ENCODE measurements around the gene BARHL1.

BARHL1 gene

DNA sequence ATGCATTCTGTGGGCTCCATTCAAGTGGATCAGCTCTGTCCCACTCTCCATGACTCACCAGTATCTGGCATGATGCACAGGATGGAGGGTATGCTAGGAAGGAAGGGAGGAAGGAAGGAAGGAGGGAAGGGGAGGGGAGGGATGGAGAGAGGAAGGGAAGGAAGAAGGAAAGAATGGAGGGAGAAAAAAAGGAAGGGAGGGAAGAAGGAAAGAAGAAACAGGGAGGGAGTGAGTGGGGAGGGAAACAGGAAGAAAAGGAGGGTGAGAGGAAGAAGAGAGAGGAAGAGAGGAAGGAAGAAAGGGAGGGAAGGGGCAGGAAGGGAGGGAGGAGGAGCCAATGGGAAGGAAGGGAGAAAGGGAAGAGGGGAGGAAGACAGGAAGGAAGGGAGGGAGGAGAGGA is 5.3 kb upstream of the BARHL1 start:
- Histone ChIP-seq H3K4me1 (ENCODE audit: control insufficient read depth, insufficient read depth, low read length, unreplicated experiment) (no peaks in the 10 kb centered on the region), H2AFZ (ENCODE audit: low read length, unreplicated experiment) (no peak overlapping the region), H3K27ac (ENCODE audit: low read depth, low read length) (no peak overlapping the region), H3K27me3 (ENCODE audit: insufficient read depth, low read length) (peaks cover 77% of the 10 kb centered on the region), H3K36me3 (ENCODE audit: insufficient read depth, low read length) (no peaks in the 10 kb centered on the region), H3K79me2 (ENCODE audit: control insufficient read depth, insufficient read depth, low read length, unreplicated experiment) (no peaks in the 10 kb centered on the region), H3K4me3 (ENCODE audit: low read depth, low read length) (no peak overlapping the region)

DNA sequence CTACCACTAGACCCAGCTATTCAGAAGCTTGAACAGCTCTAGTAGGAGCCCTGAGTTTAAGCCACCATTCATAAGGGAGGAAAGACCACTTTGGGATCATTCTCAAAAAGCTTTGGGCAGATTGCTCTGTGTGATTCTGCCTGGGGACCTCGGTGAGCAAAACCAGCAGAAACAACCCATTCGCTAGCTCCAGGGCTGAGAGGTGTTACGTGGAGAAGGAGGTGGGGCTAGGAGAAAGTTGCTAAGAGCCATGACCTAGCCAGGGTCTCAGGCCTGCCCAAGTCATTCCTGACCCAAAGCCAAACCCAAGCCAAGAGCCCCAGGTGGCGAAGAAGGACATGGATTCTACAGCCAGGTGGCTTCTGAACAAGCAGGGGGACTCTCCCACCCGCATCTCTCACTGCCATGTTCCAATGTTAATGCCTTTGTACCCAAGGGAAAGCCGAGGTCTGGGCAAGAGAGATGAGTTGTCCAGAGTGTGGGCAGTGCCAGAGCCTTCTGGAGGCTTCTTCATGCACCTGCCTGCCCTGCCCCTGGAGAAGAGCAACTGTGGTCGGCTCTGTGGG is 4.0 kb upstream of the BARHL1 start:
- no peaks in the 10 kb centered on the region for H3K79me2 ChIP-seq (ENCODE audit: control insufficient read depth, insufficient read depth, low read length, unreplicated experiment)
- H3K27ac ChIP-seq (ENCODE audit: low read depth, low read length): no peak overlapping the region
- H3K4me1 ChIP-seq (ENCODE audit: control insufficient read depth, insufficient read depth, low read length, unreplicated experiment): no peaks in the 10 kb centered on the region
- H3K27me3 ChIP-seq (ENCODE audit: insufficient read depth, low read length): peaks cover 84% of the 10 kb centered on the region
- H3K4me3 ChIP-seq (ENCODE audit: low read depth, low read length): no peak overlapping the region
- no peak overlapping the region for H2AFZ ChIP-seq (ENCODE audit: low read length, unreplicated experiment)
- H3K36me3 ChIP-seq (ENCODE audit: insufficient read depth, low read length): no peaks in the 10 kb centered on the region

DNA sequence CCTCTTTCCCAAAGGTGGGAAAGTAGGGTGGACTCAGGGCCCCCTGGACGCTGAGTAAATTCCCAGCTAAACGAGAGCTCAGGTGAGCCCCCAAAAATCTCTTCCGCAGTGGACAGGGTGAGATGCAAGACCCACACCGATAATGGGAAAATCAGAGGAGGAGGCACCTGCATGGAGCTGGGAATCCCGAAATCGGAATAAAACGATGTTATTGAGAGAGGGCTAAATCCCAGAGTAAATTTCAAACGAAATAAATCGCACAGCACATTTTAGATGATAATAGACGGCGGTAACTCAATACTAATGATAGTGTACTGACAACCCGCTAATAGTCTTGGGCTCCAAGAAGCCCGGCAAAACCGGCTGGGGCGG is 3.0 kb upstream of the BARHL1 start:
- Histone ChIP-seq H3K36me3 (ENCODE audit: insufficient read depth, low read length) (no peaks in the 10 kb centered on the region), H2AFZ (ENCODE audit: low read length, unreplicated experiment) (no peak overlapping the region), H3K27ac (ENCODE audit: low read depth, low read length) (no peak overlapping the region), H3K27me3 (ENCODE audit: insufficient read depth, low read length) (peaks cover 93% of the 10 kb centered on the region), H3K4me1 (ENCODE audit: control insufficient read depth, insufficient read depth, low read length, unreplicated experiment) (no peaks in the 10 kb centered on the region), H3K79me2 (ENCODE audit: control insufficient read depth, insufficient read depth, low read length, unreplicated experiment) (no peaks in the 10 kb centered on the region), H3K4me3 (ENCODE audit: low read depth, low read length) (no peak overlapping the region)

DNA sequence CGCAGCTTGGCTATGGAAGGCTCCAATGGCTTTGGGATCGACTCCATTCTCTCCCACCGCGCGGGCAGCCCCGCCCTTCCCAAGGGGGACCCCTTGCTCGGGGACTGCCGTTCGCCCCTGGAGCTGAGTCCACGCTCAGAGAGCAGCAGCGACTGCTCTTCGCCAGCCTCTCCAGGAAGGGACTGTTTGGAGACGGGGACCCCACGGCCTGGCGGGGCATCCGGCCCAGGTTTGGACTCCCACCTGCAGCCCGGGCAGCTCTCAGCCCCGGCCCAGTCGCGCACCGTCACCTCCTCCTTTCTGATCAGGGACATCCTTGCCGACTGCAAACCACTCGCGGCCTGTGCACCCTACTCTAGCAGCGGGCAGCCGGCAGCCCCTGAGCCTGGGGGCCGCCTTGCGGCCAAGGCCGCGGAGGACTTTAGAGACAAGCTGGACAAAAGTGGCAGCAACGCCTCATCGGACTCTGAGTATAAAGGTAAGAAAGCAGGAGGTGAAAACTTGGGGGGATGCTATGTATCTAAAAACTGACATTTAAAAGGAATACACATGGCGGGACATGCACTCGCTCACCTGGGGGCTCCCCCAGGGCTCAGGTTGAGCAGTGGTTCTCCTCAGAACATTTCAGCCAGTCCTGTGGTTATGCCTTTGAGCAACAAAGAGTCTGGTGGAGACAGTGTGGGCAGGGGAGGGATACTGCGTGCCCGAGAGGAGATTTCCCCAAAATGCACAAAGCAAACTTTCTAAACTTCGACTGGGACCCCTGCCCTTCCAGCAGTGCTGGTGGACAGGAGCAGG is 579 bp downstream of the BARHL1 start:
- H3K4me1 ChIP-seq (ENCODE audit: control insufficient read depth, insufficient read depth, low read length, unreplicated experiment): peaks cover 11% of the 10 kb centered on the region
- no peaks in the 10 kb centered on the region for H3K79me2 ChIP-seq (ENCODE audit: control insufficient read depth, insufficient read depth, low read length, unreplicated experiment)
- H3K27me3 ChIP-seq (ENCODE audit: insufficient read depth, low read length): peaks cover 100% of the 10 kb centered on the region

DNA sequence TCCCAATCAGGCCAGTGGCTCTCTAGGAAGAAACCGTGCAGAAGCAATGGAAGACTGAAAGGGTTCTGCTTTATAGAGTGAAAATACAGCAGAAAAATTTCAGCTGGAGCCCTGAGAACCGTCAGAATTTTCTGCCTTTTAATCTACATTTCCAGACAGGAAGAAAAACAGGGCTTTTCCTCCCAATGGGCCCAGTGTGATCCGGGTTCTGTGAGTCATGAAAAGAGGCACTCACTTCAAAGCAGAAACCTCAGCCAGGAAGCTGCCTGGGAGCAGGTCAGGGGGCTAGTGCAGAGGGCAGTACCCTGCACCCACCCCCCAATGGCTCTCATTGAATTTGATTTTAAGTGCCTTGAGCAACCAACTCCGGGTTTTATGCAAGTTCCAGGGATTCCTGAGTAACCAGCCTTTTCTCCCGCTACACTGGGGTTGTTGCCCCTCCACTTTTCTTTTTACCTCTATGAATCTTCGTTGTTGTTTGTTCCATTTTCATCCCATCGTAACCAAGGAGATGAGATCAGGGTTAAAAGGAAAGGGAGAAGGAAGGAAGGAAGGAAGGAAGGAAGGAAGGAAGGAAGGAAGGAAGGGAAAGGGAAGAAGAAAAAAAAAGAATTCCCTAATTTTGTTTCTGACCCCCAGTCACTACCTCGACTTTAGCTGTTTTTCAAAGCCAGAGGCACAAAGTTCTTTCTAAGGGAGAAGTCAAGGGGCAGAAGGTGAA is 1.3 kb downstream of the BARHL1 start:
- no peak overlapping the region for H3K4me3 ChIP-seq (ENCODE audit: low read depth, low read length)
- H3K36me3 ChIP-seq (ENCODE audit: insufficient read depth, low read length): no peaks in the 10 kb centered on the region
- peaks cover 100% of the 10 kb centered on the region for H3K27me3 ChIP-seq (ENCODE audit: insufficient read depth, low read length)
- no peak overlapping the region for H3K27ac ChIP-seq (ENCODE audit: low read depth, low read length)
- no peaks in the 10 kb centered on the region for H3K79me2 ChIP-seq (ENCODE audit: control insufficient read depth, insufficient read depth, low read length, unreplicated experiment)
- no peak overlapping the region for H2AFZ ChIP-seq (ENCODE audit: low read length, unreplicated experiment)
- H3K4me1 ChIP-seq (ENCODE audit: control insufficient read depth, insufficient read depth, low read length, unreplicated experiment): peaks cover 11% of the 10 kb centered on the region

More for the DNA sequence above, 579 bp downstream of the BARHL1 start:
- no peak overlapping the region for H3K4me3 ChIP-seq (ENCODE audit: low read depth, low read length)
- no peak overlapping the region for H2AFZ ChIP-seq (ENCODE audit: low read length, unreplicated experiment)
- H3K27ac ChIP-seq (ENCODE audit: low read depth, low read length): no peak overlapping the region
- no peaks in the 10 kb centered on the region for H3K36me3 ChIP-seq (ENCODE audit: insufficient read depth, low read length)

DNA sequence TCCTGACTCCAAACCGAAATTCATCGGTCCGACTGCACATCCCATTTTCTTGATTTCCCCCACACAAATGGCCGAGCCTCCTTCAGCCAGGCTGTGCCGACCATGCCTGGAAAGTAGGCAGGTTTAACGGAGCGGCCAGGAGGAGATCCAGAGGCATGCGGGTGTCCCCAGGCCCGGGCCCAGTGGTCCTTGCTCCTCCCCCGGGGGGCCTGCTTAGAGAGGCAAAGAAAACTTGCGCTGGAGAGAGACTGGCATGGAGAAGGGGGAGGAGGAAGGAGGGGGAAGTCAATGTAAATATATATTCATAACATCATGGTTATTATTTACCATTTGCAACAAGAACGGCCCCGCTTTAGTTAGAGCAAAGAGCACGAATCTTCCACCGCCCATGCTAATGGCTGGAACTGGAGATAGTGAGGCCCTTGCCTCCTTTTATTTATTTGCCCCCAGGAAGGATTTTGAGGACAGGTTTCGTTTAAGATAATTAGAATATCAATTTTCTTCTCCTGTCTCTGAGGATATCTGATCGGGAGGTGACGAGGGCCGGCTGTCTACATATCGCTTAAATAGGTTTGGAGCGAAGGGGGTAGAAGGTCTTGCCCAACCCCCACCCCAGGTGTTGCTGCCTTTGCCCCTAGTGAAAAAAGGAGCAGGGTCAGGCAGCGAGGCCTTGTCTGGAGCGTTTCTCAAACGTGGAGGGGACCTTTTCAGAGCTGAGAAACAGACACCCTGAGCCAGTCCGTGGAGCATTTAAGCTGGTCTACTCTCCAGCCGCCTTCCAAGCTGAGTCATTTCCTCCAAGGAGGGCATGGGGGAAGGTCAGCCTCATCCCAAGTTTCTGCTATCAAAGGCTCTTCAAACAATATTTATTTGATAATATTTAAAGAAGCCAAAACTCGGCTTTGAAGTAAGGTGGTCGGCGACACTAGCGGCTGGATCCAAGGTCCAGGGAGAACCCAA is 2.5 kb downstream of the BARHL1 start:
- H3K27ac ChIP-seq (ENCODE audit: low read depth, low read length): no peak overlapping the region
- H2AFZ ChIP-seq (ENCODE audit: low read length, unreplicated experiment): no peak overlapping the region
- no peaks in the 10 kb centered on the region for H3K36me3 ChIP-seq (ENCODE audit: insufficient read depth, low read length)
- H3K79me2 ChIP-seq (ENCODE audit: control insufficient read depth, insufficient read depth, low read length, unreplicated experiment): no peaks in the 10 kb centered on the region
- no peak overlapping the region for H3K4me3 ChIP-seq (ENCODE audit: low read depth, low read length)
- peaks cover 100% of the 10 kb centered on the region for H3K27me3 ChIP-seq (ENCODE audit: insufficient read depth, low read length)
- H3K4me1 ChIP-seq (ENCODE audit: control insufficient read depth, insufficient read depth, low read length, unreplicated experiment): peaks cover 11% of the 10 kb centered on the region

DNA sequence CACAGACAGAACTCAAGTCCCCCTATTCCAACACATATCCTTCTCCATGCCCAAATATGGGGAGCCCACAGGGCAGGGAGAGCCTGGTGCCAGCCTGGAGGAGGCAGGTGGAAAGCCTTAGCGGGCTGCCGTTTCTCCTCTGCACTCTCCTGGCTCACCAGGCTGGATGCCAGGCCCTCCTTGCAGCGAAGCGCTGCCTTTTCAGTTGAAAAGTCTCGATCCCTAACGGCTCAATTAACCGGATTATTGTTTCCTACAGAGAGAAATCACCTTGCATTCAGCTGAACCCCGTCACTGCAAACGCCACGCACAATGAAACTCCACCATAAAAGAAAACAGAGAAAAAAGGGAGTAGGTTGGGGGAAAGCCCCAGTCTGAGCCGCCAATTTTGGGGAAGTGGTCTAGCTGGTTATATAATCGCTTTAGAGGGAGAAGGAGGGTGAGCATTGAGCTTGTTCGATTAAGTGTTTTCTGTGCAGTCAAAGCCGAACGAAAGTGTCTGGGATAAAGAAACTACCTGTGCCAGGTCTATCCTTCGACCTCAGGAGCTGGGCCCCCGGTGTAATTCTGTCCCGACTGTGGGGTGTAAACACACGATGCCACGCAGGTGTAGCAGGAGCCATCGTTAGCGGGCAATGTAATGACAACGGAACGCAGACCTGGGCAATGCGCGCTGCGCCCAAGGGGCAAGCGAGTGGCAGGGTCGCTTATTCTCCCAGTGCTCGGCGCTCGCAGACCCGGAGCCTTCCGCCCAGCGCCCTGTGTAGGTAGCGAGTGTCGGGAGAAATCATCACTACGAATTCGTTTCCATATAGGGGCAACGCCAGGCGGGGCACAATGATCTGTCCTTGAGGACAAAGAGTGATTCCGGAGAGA is 3.8 kb downstream of the BARHL1 start:
- Histone ChIP-seq H3K27ac (ENCODE audit: low read depth, low read length) (no peak overlapping the region), H3K4me1 (ENCODE audit: control insufficient read depth, insufficient read depth, low read length, unreplicated experiment) (peaks cover 11% of the 10 kb centered on the region), H3K27me3 (ENCODE audit: insufficient read depth, low read length) (peaks cover 100% of the 10 kb centered on the region), H3K4me3 (ENCODE audit: low read depth, low read length) (no peak overlapping the region), H3K79me2 (ENCODE audit: control insufficient read depth, insufficient read depth, low read length, unreplicated experiment) (no peaks in the 10 kb centered on the region), H3K36me3 (ENCODE audit: insufficient read depth, low read length) (no peaks in the 10 kb centered on the region), H2AFZ (ENCODE audit: low read length, unreplicated experiment) (no peak overlapping the region)

DNA sequence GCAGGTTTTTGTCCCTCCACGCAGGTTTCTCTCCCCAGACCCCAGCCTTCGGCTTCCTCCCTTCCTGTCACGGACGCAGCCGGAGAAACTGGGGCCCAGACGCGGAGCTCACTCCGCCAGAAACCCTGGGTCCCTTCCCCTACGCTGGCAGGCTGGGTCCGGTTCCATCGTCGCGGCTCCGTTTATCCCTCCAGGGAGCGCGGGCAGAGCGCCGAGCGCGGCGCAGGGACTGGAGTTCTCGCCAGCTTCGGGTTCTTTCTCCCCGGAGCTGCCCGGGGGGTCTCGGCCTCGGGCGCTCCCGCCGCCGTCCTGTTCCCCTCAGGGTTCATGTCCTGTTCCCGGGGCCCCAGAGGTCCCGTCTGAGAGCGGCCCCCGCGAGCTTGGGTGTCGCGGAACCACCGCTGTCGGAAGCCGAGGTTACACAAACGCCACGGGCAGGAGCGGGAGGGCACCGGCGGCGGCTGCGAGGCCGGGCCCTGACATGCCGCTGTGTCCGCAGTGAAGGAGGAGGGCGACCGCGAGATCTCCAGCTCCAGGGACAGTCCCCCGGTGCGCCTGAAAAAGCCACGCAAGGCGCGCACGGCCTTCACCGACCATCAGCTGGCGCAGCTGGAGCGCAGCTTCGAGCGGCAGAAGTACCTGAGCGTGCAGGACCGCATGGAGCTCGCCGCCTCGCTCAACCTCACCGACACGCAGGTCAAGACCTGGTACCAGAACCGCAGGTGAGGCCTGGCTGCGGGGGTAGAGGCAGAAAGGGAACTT is 4.6 kb downstream of the BARHL1 start:
- Histone ChIP-seq H3K36me3 (ENCODE audit: insufficient read depth, low read length) (no peaks in the 10 kb centered on the region), H3K27me3 (ENCODE audit: insufficient read depth, low read length) (peaks cover 93% of the 10 kb centered on the region), H3K27ac (ENCODE audit: low read depth, low read length) (no peak overlapping the region), H3K79me2 (ENCODE audit: control insufficient read depth, insufficient read depth, low read length, unreplicated experiment) (no peaks in the 10 kb centered on the region), H2AFZ (ENCODE audit: low read length, unreplicated experiment) (no peak overlapping the region), H3K4me1 (ENCODE audit: control insufficient read depth, insufficient read depth, low read length, unreplicated experiment) (peaks cover 11% of the 10 kb centered on the region), H3K4me3 (ENCODE audit: low read depth, low read length) (no peak overlapping the region)

DNA sequence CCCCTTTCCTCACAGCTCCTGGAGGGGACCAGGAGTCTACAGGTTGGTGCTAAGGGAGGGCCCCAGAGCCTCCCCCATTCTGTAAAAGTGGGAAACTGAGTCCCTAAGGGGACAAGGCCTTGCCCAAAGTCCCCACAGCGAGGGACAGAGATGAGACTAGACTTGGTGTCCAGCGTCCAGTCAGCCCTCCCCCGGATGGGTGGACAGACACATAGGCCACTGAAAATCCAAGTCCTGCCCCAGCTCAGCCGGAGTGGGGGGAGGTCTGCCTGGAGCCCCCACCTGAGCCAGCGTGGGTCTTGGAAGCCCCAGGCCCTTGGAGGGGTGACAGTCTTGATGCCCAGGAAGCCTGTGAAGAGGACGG is 5.2 kb downstream of the BARHL1 start:
- H3K27ac ChIP-seq (ENCODE audit: low read depth, low read length): no peak overlapping the region
- no peaks in the 10 kb centered on the region for H3K36me3 ChIP-seq (ENCODE audit: insufficient read depth, low read length)
- H3K4me3 ChIP-seq (ENCODE audit: low read depth, low read length): no peak overlapping the region
- H2AFZ ChIP-seq (ENCODE audit: low read length, unreplicated experiment): no peak overlapping the region
- H3K27me3 ChIP-seq (ENCODE audit: insufficient read depth, low read length): peaks cover 88% of the 10 kb centered on the region
- H3K4me1 ChIP-seq (ENCODE audit: control insufficient read depth, insufficient read depth, low read length, unreplicated experiment): peaks cover 11% of the 10 kb centered on the region
- H3K79me2 ChIP-seq (ENCODE audit: control insufficient read depth, insufficient read depth, low read length, unreplicated experiment): no peaks in the 10 kb centered on the region

Data from ACC112 (cell line).